Germinal center (tissue), 1 donor: ENCODE measurements around the gene NKX1-1.
"Not testable (repeated sequence)": the region's sequence is repeated elsewhere in the genome, so short reads cannot be mapped to it uniquely, and the experiment has no call there.

Experiments
- DNase-seq: peaks from one replicate; pipeline ENCODE4 v3.0.0; 2012; ENCODE audit warnings: mixed read lengths, low spot score

Gene NKX1-1

DNA sequence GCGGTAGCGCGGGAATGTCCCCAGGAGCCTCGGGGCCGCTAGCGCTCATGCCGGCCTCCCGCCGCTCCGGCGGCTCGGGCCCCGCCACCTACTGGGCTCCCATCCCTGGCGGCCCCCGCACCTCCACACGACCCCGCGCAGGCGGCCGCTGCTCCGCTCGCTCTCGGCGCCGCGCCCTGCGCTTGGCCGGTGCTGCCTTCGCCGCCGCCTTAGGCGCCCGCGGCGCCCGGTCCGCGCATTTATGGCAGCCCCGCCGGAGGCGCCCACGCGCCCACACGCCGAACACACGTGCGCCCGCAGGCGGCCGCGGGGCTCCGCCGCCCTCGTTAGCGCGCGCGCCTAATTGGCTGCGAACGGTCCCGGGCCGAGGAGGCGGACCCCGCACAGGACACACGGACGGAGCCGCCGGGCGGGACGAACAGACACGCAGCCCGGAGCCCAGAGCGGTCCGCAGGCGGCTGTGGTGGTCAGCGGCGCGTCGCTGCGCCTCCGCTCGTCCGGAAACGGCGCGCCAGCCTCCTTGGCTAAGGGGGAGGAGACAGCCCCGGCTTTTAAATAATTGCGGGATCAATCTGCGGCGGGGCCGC, at the start of gene NKX1-1:
NKX1-1 (minus strand) TSS at position 49 of the 587 bp plus-strand sequence; CDS start at position 49, 0 bp downstream.
- no peak for DNase-seq

DNA sequence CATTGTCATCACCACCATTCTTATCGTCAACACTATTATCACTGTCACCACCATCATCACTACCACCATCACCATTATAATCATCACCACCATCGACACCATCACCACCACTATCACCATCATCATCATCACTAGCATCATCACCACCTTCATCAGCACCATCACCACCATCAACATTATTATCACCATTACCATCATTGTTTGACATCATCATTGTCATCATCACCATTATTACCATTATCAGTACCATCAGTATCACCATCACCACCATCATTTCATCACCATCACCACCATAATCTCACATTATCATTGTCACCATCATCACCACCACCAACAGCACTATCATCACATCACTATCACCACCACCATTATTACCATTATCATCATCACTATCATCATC, 47.5 kb upstream of the NKX1-1 start:
- no peak for DNase-seq

DNA sequence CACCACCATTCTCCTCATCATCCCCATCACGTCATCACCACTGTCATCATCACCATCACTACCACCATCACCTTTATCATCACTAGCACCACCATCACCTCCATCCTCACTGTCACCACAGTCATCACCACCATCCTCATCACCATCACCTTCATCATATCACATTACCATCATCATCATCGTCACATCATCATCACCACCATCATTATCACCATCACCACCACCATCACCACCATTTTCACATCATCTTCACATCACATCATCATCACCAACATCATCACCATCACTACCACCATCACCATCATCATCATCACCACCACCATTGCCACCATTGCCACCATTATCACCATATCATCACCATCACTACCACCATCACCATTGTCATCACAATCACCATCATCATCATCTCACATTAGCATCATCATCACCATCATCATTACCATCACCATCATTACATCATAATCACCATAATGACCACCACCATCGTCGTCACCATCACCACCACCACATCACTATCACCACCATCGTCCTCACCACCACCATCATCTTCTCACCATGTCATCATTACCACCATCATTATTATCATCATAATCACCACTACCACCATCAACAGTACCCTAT, 46.3 kb upstream of the NKX1-1 start:
- DNase-seq = no peak

DNA sequence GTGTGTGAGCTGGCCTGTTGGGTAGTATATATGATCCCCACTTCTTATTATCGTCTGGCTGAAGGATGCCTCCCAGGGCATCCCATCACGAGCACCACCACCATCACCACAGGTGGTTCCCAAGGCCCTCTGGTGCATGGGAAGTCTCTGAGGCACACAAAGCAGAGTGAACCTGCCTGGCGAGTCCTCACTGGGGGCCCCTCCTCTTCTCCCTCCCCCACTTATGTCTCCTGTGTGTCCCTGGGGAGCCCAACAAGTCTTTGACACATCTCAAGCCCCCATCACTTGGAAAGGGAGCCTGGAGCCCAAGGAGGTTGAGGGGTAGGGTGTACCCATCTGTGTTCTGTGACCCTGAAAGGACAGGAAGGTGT, 45.5 kb upstream of the NKX1-1 start:
- no peak for DNase-seq

DNA sequence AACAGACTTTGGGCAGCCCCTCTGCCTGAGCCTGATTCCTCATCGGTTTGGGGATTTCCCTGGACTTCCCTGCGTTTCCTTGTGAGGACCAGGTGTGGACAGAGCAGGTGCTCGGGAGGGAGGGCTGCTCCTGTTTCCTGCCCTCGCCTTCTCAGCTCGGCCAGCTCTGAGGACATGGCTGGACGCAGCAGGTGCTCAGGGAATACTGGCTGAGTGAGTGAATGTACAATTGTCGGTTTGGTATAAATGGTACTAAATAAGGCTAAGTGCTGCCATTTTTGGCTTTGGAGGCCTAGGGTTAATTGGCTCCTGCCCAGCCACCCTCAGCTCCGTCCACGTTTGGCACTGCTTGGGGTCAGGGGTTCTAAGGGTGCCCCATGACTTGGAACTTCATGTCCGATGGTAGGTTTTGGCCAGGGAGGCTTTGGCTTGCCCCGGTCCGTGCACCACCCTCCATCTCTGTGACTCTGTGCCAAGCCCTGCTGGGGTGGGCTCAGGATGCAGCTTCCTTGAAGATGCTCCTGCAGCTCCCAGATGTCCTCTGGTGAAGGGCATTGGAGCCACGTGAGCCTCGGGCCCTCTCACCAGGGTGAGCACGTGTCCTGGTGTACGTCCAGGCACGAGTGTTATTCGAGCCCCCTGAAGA, 45.0 kb upstream of the NKX1-1 start:
- DNase-seq = no peak

DNA sequence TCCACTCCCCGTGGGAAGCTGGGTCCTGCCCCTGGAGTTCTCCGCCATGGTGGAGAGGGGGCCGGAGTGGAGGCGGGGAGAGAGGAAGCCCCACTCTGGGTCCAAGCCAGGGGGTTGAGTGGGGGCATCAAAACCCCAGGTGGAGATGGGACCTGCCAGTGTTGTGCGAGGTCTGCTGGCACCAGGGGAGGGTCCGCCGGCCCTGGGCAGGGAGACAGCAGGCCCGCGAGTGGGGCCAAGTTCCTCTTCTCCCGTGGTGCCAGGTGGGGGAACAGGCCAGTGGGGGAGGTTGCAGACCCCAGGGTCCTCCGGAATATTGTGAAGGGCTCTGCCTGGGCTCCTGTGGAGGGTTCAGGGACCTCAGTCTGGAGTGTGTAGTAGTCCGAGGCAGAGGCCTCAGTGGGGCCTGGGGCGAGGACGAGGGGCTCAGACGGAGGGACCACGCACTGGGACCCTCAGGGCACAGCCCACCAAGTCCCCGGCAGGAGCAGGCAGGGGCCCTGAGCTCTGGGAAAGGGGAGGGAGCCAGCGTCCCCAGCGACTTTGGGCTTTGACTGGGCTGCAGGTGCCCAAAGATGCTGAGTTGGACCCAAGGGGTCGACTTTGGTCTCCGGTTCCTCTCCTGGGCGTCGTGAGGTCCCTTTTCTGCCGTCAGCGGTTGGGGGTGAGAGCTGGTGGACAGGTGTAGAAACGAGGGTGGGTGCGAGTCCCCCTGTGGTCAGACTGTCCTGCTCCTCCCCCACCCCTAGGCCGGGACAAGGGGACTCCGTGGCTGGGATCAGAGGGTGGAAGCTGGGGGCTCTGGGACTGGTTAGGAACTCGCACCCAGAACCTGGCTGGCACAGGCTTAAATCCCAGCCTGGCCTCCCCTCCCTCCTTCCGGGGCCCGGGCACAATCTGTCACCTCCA, 43.8 kb upstream of the NKX1-1 start:
- DNase-seq = no peak

DNA sequence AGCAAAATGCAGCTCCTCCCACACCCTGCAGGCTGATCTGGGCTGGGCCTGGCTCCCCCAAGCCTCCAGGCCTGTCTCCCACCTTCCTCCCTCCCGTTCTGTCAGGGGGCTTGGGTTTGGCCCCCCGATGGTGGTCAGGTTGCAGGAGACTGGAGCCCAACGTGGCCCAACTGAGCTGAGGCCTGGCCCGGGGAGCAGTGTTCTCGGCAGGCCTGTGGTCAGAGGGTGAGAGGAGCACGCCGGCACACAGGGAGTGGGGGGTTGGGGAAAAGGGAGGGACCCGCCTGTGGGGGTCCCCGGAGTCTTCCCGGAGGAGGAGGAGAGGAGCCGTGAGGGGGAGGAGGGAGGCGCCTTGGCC, 43.2 kb upstream of the NKX1-1 start:
- no peak for DNase-seq

DNA sequence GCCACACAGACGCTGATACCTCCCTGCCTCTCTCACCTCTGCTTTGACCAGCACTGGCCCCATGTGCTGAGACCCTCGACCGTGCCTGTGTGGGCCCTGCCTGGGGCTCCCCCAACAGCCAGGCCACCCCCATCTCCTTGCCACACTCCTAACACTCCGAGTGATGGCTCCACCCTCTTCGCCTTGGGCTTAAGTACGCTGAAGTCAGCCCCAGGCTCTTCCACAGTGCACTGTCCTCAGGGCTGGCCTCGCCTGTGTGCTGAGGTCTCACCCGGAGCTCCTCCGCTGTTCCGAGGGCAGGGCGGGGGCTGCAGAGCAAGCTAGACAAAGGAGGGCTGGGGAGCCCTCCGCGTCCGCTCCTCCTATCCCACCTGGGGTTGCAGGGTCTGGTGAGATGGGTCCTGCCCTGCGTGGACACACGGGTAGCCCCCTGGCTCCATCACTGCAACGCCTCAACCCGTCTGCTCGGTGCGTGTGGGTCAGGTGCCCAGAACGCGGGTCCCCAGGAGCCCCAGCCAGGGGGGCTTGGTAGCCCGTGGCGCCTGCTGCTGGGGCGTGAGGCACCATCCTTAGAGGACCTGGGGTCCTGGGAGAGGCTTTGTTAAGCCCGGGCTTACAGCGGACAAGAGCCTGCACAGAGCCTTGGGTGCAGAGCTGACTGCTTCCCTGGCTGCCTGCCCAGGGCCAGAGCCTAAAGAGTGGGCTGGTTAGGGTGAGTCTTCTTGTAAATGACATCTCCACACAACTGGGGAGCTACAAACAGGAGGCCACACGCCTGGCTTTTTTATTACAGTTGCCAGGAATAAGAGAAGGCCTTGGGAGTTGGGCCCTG, 42.6 kb upstream of the NKX1-1 start:
- DNase-seq = no peak

DNA sequence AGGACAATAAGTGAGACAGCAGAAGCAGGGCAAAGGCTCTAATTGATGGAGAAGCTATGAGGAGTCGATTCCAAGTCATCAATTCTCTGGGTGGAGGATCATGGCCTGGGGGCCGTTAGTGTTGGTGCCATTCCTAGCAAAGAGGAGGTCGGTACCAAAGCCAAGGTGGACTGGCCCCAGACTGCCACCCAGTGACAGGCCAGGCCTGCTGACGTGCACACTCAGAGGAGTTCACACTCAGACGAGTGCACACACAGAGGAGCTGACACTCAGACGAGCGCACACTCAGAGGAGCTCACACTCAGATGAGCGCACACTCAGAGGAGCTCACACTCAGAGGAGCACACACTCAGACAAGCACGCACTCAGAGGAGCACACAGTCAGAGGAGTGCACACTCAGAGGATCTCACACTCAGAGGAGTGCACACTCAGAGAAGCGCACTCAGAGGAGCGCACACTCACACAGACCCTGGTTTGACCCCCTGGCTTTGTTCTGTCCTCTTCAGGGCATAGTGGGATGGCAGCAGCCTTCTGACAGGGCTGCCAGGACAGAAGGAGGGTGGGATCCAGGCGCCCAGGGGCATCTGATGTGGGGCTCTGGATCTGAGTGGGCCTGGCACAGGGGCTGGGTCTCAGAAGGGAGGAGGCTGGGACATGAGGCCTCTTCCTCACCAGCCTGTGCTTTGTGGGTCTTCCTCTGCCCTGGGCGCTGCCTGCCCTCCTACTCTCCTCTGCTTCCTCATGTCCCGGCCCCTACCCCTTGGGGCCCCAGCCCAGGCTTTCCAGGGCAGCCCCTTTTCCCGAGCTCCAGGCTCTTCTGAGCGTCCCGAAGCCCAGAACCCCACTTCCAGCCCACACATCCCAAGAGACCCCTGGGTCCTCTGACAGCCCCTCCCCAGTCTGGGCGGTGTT, 41.7 kb upstream of the NKX1-1 start:
- DNase-seq = no peak

DNA sequence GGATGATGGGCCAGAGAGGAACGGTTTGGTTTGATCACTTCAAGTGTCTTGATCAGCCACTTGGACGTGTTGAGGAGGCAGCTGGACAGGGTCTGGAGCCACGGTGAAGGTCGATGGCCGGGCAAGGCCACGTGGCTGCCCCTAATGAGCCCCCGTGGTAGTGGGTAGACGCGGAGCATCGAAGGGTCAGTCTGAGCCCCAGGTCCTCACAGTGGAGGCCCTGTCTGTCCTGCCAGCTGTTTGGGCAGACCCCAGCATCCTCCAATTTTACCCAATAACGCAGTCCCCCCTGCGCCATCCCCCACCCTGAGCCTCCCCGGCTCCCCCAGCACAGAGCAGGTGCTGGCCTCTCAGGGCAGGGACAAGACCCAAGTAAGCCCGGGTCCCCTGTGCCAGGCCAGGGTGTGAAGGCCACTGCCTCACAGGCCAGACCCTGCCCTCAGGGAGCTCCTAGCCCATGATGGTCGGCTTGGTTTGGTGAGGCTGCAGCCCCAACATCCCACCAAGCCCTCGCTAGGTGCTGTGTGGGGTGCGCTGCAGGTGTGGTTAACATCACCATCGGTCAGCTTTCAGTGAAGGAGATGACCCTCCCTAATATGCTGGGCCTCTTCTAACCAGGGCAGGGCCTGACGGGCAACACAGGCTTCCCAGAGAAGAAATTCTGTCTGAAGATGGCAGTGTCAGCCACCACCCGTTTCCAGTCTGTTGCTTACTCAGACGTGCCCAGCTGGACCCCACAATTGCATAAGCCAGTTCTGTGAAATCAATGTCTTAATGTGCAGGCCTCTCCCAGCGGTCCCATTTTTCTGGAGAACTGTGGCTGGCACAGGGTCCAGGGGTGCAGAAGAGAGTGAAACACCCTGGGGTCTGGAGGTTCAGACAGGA, 40.5 kb upstream of the NKX1-1 start:
- no peak for DNase-seq

DNA sequence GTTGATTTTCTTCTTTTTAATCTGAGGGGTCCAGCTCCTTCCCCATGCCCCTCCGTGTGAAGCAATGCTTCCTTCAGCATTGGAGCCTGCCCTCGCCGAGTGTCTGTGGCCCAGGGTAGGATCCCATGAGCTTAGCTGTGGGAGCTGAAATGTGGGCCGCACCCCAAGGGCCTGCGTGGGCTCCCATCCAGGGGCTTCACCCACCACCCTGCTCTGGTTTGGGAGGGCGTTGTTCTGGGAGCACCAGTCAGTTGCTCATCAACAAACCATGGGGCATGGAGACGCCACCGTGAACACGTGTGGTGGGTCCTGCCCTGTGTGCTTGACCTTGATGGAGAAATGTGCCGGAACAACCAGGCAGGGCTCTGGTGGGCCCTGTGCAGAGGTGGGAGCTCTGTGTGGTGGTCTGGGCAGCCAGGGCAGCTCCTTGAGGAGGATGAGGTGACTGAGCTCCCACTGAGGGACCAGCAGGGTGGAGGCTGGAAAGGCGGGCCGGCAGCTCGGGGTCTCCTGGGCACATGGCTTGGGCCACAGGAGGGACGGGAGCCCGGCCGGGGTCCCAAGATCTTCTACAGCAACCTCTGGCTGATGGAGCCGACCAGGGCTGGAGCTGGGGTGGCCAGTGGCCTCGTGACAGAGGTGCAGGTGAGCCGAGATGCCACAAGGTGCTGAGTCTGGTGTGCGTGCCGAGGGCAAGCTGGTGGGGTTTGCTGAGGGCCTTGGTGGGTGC, 39.6 kb upstream of the NKX1-1 start:
- no peak for DNase-seq

DNA sequence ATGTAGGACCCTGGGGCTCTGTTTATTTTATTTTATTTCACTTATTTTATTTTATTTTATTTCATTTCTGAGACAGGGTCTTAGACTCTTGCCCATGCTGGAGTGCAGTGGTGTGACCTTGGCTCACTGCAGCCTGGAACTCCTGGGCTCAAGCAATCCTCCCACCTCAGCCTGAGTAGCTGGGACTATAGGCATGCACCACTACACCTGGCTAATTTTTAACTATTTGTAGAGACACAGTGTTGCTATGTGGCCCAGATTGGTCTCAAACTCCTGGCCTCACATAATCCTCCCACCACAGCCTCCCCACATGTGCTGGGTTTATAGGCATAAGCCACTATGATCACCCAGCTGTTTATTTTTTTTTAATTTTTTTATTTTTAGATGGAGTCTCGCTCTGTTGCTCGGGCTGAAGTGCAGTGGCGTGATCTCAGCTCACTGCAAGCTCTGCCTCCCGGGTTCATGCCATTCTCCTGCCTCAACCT, 37.5 kb upstream of the NKX1-1 start:
- DNase-seq = not testable (repeated sequence)

DNA sequence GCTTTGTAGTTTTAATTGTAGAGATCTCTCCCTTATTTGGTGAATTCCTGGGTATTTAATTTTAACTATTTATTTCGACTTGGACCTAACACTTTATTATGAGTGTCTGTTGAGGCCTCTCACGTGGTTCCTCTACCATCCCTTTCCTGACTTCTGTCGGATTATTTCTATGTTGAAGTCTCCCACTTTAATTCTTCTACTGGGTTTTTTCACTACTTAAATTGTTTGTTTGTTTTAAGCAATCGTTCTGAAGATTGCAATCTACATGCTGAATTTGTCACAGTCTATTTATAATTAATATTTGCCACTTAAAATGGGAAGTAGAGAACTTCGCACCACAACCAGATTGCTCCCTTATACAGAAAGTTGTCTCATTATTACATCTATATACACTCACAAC, 20.8 kb upstream of the NKX1-1 start:
- DNase-seq = no peak

DNA sequence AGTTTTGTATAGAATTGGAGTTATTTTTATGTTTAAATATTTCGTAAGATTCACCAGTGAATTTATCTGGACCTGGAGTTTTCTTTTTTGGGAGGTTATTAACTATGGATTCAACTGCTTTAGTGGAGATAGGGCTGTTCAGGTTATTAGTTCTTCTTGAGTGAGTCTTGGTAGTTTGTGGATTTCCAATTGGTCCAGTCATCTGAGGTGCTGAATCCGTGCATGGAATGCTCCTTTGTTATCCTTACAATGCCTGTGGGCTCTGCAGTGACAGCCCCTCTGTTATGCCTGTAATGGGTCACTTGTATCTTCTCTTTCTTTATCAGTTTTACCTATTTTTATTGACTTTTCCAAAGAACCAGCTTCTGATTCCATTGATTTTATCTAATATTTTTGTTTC, 15.4 kb upstream of the NKX1-1 start:
- no peak for DNase-seq

DNA sequence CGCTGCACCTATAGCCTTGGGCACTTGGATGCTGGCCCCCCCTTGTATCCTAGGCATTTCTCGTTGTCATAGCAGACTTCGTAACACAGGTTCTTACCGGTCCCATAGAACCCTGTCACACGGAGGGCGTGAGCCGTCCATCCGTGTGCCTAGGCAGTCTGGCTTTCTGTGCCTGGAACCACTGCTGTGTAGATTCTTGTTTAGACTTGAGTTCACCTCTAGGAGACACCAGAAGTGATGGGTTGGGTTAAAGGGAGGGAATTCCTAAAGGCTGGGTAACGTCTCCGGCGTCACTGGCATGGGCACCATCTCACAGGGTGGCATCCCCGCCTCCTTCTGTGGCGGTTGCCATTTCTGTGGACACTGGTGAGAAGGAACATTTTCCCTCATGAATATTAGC, 13.5 kb upstream of the NKX1-1 start:
- no peak for DNase-seq

DNA sequence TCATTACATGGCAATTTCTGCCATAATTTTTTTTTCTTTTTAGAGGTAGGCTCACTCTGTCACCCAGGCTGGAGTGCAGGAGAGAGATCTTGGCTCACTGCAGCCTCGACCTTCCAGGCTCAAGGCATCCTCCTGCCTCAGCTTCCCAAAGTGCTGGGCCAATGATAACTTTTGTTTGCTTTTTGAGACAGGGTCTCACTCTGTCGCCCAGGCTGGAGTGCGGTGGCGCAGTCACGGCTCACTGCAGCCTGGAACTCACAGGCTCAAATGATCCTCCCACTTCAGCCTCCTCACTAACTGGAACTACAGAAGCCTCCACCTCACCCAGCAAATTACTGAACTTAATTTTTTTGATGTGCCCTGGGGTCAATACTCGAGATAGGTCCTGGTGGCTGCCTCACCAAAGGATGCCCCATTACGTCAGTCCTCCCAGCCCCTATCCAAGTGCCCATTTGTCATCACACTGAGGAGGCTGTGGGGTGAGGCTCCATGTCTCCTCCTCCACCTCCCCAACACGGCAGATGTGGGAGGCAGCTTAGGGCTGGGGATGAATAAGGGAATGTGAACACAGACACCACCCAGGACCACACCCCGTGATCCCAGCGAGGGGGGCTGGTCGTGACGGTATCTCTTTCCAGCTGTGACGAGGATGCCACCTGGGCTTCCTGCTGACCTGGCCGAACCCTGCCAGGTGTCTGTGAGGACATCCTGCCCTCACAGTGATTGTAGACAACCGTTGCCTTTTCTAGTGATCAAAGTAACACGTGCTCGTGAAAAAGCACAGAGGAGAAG, 12.4 kb upstream of the NKX1-1 start:
- no peak for DNase-seq

DNA sequence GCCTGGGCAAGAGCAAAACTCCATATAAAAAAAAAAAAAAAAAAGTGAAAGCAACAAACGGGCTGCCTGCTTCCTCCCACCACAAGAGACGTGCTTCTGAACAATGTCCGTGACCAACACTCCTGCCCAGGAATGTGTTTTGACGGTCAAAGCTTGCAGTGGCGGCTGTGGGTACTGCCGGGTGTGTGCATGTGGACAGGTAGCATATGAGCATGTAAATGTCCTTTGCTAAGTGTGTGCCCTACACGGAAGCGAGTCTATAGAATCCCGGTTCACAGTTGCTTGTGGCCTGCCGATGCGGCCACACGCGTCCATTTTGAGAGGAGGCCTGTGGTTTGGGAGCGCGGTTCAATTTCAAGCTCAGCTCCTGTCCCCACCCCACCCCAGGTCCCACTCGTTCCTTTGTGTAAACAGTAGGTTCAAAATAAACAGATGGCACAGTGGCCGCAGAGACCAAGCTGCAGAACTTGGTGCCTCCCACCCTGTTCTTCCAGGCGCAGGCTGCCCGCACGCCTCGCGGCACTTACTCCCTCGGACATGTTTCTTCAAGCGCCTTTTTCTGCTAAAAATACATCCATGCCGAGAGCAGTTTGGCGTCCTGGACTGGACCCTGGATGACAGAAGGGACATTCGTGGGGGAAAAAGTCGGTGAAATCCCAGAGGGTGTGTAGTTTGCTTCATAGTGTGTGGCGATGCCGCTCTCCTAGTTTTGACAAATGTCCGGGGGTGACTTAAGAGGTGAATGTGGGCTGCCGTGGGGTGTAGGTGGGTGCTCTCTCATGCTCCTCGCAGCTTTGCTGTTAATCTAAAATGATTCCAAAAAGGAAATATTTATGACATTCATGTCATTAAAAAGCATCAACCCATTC, 11.5 kb upstream of the NKX1-1 start:
- no peak for DNase-seq
